TTC549 (cell line): ENCODE results near the gene FILIP1.
A peak's percentile ranks its signal among the peaks of the same experiment; 100 is the strongest.

Experiments
- FAIRE-seq: peaks from 2 replicates; lab custom pipeline; 2012; peaks lifted over from hg19 to GRCh38; lab: Jason Lieb, UNC

FILIP1 gene

GRCh38 chr6:75333676-75334200, 159.9 kb downstream of the FILIP1 start:
- FAIRE-seq = no peak

- no peak for FAIRE-seq
Measured at GRCh38 chr6:75331151-75331550, 162.4 kb downstream of the FILIP1 start.

GRCh38 chr6:75329703-75330102, 163.9 kb downstream of the FILIP1 start:
- FAIRE-seq = no peak

- FAIRE-seq = no peak
Measured at GRCh38 chr6:75327807-75328206, 165.8 kb downstream of the FILIP1 start.

- FAIRE-seq = no peak
Measured at GRCh38 chr6:75326557-75327258, 166.9 kb downstream of the FILIP1 start.

- no peak for FAIRE-seq
Measured at GRCh38 chr6:75318900-75319299, 174.7 kb downstream of the FILIP1 start.

- FAIRE-seq = no peak
Measured at GRCh38 chr6:75317503-75318206, 175.9 kb downstream of the FILIP1 start.

- no peak for FAIRE-seq
Measured at GRCh38 chr6:75315978-75316377, 177.6 kb downstream of the FILIP1 start.

- no peak for FAIRE-seq
Measured at GRCh38 chr6:75308250-75308988, 185.2 kb downstream of the FILIP1 start.

- FAIRE-seq = no peak
Measured at GRCh38 chr6:75307364-75308004, 186.1 kb downstream of the FILIP1 start.

GRCh38 chr6:75306064-75306463, 187.5 kb downstream of the FILIP1 start:
- FAIRE-seq = no peak

GRCh38 chr6:75305573-75305972, 188.0 kb downstream of the FILIP1 start:
- FAIRE-seq = no peak

GRCh38 chr6:75302280-75302679, 191.3 kb downstream of the FILIP1 start:
- no peak for FAIRE-seq

GRCh38 chr6:75301537-75301936, 192.1 kb downstream of the FILIP1 start:
- no peak for FAIRE-seq

GRCh38 chr6:75301088-75301487, 192.5 kb downstream of the FILIP1 start:
- no peak for FAIRE-seq

- no peak for FAIRE-seq
Measured at GRCh38 chr6:75300531-75300855, 193.1 kb downstream of the FILIP1 start.

GRCh38 chr6:75299801-75300530, 193.6 kb downstream of the FILIP1 start:
- FAIRE-seq = no peak

GRCh38 chr6:75296811-75297779, 196.5 kb downstream of the FILIP1 start:
- FAIRE-seq = peak; percentile 96

- FAIRE-seq = no peak
Measured at GRCh38 chr6:75292555-75292954, 201.0 kb downstream of the FILIP1 start.

GRCh38 chr6:75291744-75292143, 201.9 kb downstream of the FILIP1 start:
- FAIRE-seq = no peak

GRCh38 chr6:75291331-75291730, 202.3 kb downstream of the FILIP1 start:
- FAIRE-seq = no peak
